Measurements from ENCODE around the gene MARCKSL1. TPM values are rescaled to one million over a fixed set of nuclear protein-coding genes. Genes with fewer than 3 reads are reported as not detected.
A peak's percentile ranks its signal among the peaks of the same experiment; 100 is the strongest.

Gene MARCKSL1
- polyA plus RNA-seq, 1 donor (not counting 4 experiments of a cell fraction or from before 2014, with no cell fraction given): 8.5 TPM

- H3K4me3 ChIP-seq (ENCODE audit: control insufficient read depth in 2 of 3, extremely low read depth in 1 of 3, insufficient read depth in 2 of 3, low read depth in 1 of 3, low read length in 3 of 3): no peak overlapping the region
- DNase-seq (ENCODE audit: low read depth, low spot score): no peak
- FAIRE-seq: no peak
- H3K27me3 ChIP-seq (ENCODE audit: control insufficient read depth, extremely low read depth, insufficient read depth, low read length): no peaks in the 10 kb centered on the region
- H3K36me3 ChIP-seq (ENCODE audit: control insufficient read depth in 2 of 2, extremely low read depth in 1 of 2, insufficient read depth in 2 of 2, low read length in 2 of 2): peaks cover 0 to 4% of the 10 kb centered on the region in 2 experiments
- H2AFZ ChIP-seq (ENCODE audit: control insufficient read depth, low read length): no peak overlapping the region
- H3K9me3 ChIP-seq (ENCODE audit: control insufficient read depth, low read depth, low read length): no peaks in the 10 kb centered on the region
- no peaks in the 10 kb centered on the region for H3K79me2 ChIP-seq (ENCODE audit: control insufficient read depth, insufficient read depth, low read length)
- TF ChIP-seq, protein P1, sequence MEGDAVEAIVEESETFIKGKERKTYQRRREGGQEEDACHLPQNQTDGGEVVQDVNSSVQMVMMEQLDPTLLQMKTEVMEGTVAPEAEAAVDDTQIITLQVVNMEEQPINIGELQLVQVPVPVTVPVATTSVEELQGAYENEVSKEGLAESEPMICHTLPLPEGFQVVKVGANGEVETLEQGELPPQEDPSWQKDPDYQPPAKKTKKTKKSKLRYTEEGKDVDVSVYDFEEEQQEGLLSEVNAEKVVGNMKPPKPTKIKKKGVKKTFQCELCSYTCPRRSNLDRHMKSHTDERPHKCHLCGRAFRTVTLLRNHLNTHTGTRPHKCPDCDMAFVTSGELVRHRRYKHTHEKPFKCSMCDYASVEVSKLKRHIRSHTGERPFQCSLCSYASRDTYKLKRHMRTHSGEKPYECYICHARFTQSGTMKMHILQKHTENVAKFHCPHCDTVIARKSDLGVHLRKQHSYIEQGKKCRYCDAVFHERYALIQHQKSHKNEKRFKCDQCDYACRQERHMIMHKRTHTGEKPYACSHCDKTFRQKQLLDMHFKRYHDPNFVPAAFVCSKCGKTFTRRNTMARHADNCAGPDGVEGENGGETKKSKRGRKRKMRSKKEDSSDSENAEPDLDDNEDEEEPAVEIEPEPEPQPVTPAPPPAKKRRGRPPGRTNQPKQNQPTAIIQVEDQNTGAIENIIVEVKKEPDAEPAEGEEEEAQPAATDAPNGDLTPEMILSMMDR (optimal IDR thresholded peaks at IDR 0.05 in 1 of 3, IDR thresholded peaks at IDR 0.05 in 1 of 3, conservative IDR thresholded peaks at IDR 0.05 in 1 of 3; ENCODE audit: extremely low read depth in 1 of 3, insufficient read depth in 2 of 3, low read length in 3 of 3): no peak
- no peak for TF ChIP-seq EZH2 (IDR thresholded peaks at IDR 0.05; ENCODE audit: low read length)
- no peaks in the 10 kb centered on the region for H3K9me1 ChIP-seq (ENCODE audit: control insufficient read depth, extremely low read depth, insufficient read depth, low read length)
- no peak overlapping the region for H3K27ac ChIP-seq (ENCODE audit: control insufficient read depth, insufficient read depth, low read length)
- peak overlapping the region; percentile 93 for H3K4me2 ChIP-seq (ENCODE audit: control insufficient read depth, extremely low read depth, insufficient read depth, low read depth, low read length)
- no peaks in the 10 kb centered on the region for H4K20me1 ChIP-seq (ENCODE audit: control insufficient read depth, extremely low read depth, insufficient read depth, low read length)
- dilution Hi-C loops (cut with MboI; ENCODE audit: extremely low pct_ligation_motif_present, low sequenced_read_pairs): no loop called here
- H3K9ac ChIP-seq (ENCODE audit: control insufficient read depth, extremely low read depth, insufficient read depth, low read length): no peak overlapping the region
- peaks cover 21% of the 10 kb centered on the region for H3K4me1 ChIP-seq (ENCODE audit: control insufficient read depth, extremely low read depth, insufficient read depth, low read length)
Measured at GRCh38 chr1:32352831-32353383, 16.9 kb upstream of the MARCKSL1 start.

DNA sequence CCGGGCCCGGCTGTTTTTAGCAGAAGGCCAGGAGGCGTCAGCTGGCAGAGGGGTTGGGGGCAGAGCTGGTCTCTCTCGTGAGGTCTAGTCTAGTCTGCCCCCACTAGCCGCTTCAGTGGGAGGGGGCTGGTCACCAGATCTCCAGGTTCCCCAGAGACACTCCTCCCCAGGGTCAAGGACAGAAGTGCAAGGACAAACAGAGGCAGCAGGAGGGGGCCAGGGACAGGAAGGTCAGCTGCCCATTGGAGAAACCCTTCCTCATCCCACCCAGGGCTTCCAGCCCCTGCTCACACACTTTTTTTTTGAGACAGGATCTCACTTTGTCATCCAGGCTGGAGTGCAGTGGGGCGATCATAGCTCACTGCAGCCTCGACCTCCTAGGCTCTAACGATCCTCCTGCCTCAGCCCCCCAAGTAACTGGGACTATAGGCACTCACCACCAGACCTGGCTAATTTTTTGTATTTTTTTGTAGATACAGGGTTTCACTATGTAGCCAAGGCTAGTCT, 16.3 kb upstream of the MARCKSL1 start:
- no peak for TF ChIP-seq EZH2 (IDR thresholded peaks at IDR 0.05; ENCODE audit: low read length)
- TF ChIP-seq, protein P1 (optimal IDR thresholded peaks at IDR 0.05 in 1 of 3, IDR thresholded peaks at IDR 0.05 in 1 of 3, conservative IDR thresholded peaks at IDR 0.05 in 1 of 3; ENCODE audit: extremely low read depth in 1 of 3, insufficient read depth in 2 of 3, low read length in 3 of 3): no peak
- H4K20me1 ChIP-seq (ENCODE audit: control insufficient read depth, extremely low read depth, insufficient read depth, low read length): no peaks in the 10 kb centered on the region
- no peaks in the 10 kb centered on the region for H3K9me3 ChIP-seq (ENCODE audit: control insufficient read depth, low read depth, low read length)
- FAIRE-seq (no peak), DNase-seq (ENCODE audit: low read depth, low spot score) (no peak)
- peak overlapping the region; percentile 93 for H3K4me2 ChIP-seq (ENCODE audit: control insufficient read depth, extremely low read depth, insufficient read depth, low read depth, low read length)
- H3K4me3 ChIP-seq (ENCODE audit: control insufficient read depth in 2 of 3, extremely low read depth in 1 of 3, insufficient read depth in 2 of 3, low read depth in 1 of 3, low read length in 3 of 3): peak overlapping the region; percentile 41 to 76 (median 60)
- H3K9ac ChIP-seq (ENCODE audit: control insufficient read depth, extremely low read depth, insufficient read depth, low read length): peak overlapping the region; percentile 84
- dilution Hi-C loops (cut with MboI; ENCODE audit: extremely low pct_ligation_motif_present, low sequenced_read_pairs): no loop called here
- H3K4me1 ChIP-seq (ENCODE audit: control insufficient read depth, extremely low read depth, insufficient read depth, low read length): peaks cover 21% of the 10 kb centered on the region
- no peaks in the 10 kb centered on the region for H3K27me3 ChIP-seq (ENCODE audit: control insufficient read depth, extremely low read depth, insufficient read depth, low read length)
- H3K9me1 ChIP-seq (ENCODE audit: control insufficient read depth, extremely low read depth, insufficient read depth, low read length): no peaks in the 10 kb centered on the region
- peak overlapping the region; percentile 80 for H2AFZ ChIP-seq (ENCODE audit: control insufficient read depth, low read length)
- H3K79me2 ChIP-seq (ENCODE audit: control insufficient read depth, insufficient read depth, low read length): no peaks in the 10 kb centered on the region
- no peak overlapping the region for H3K27ac ChIP-seq (ENCODE audit: control insufficient read depth, insufficient read depth, low read length)
- peaks cover 0 to 4% of the 10 kb centered on the region in 2 experiments for H3K36me3 ChIP-seq (ENCODE audit: control insufficient read depth in 2 of 2, extremely low read depth in 1 of 2, insufficient read depth in 2 of 2, low read length in 2 of 2)
